Transverse colon (tissue), 3 donors: ENCODE results near the gene FOS.

ENCODE experiments used
- CTCF ChIP-seq, 5 experiments: fragments of 200-600 bp in 3 of 5; fragments of 450-650 bp in 2 of 5; sonication (generic) in 3 of 5; IDR thresholded peaks; 1 replicate in 2 of 5; 2 replicates in 3 of 5; pipeline ENCODE4 v1.5.1; 2016 to 2017; ENCODE audit warnings: antibody characterized with exemption in 5 of 5, inconsistent platforms in 3 of 5, mild to moderate bottlenecking in 2 of 5, moderate library complexity in 1 of 5
- EP300 ChIP-seq: sonication (generic); formaldehyde crosslinking; IDR thresholded peaks from one replicate; pipeline ENCODE4 v1.6.1; 2017; ENCODE audit warnings: antibody characterized with exemption, low read depth
- POLR2A ChIP-seq: fragments of 450-650 bp; IDR thresholded peaks from one replicate; pipeline ENCODE4 v1.6.1; 2016; ENCODE audit warnings: antibody characterized with exemption, mild to moderate bottlenecking, moderate library complexity

DNA sequence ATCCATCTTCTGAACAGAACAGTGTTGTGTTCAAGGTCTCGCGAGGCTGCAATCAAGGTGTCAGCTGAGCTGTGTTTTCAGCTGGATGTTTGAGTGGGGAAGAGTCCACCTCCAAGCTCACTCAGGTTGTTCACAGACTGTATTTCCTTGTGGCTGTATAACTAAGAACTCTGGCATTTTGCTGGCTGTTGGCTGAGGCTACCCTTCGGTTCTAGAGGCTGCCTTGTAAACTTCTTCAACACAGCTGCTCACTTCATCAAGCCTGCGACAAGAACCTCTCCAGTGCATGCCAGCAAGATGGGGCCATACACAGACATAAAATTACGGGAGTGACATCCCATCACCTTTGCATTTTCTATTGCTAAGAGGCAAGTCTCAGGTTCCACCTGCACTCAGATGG lies 12.7 kb downstream of the FOS start:
- TF ChIP-seq EP300: no peak
- TF ChIP-seq CTCF (IDR thresholded peaks at IDR 0.05): no peak
- TF ChIP-seq POLR2A: no peak
